WTC11 (cell line): ENCODE data around the gene FRAT1. TPM values are rescaled to one million over a fixed set of nuclear protein-coding genes. Genes with fewer than 3 reads are reported as not detected.
A peak's percentile ranks its signal among the peaks of the same experiment; 100 is the strongest.

Experiments used
- ATAC-seq: fragments of 200-7000 bp; cut with Tn5 transposase; 2 replicates; pipeline ENCODE4 v1.10.0; 2021; ENCODE audit warnings: mild to moderate bottlenecking, moderate library complexity
- CTCF ChIA-PET: fragments of 300-600 bp; sonication (Branson Sonifier 250); formaldehyde crosslinking; loops from one replicate; lab custom pipeline; 2021; ENCODE audit warnings: antibody characterized with exemption; lab: Charles Lee
- POLR2A ChIA-PET: fragments of 350-600 bp; sonication (Branson Sonifier 250); formaldehyde crosslinking; loops from one replicate; lab custom pipeline; 2021; ENCODE audit warnings: antibody characterized with exemption; lab: Charles Lee
- DNase-seq: peaks from one replicate; pipeline ENCODE4 v3.0.0; 2021; ENCODE audit warnings: low spot score
- H3K27ac Mint-ChIP-seq: 2 replicates; pipeline ENCODE4 v1.8.0; 2021; ENCODE audit warnings: mixed read lengths
- H3K27me3 Mint-ChIP-seq: 2 replicates; pipeline ENCODE4 v1.8.0; 2021; ENCODE audit warnings: low read depth, mild to moderate bottlenecking, moderate library complexity, mixed read lengths
- H3K36me3 Mint-ChIP-seq: 2 replicates; pipeline ENCODE4 v1.8.0; 2021; ENCODE audit warnings: mixed read lengths
- H3K4me1 Mint-ChIP-seq: 2 replicates; pipeline ENCODE4 v1.8.0; 2022; ENCODE audit warnings: mixed read lengths
- H3K4me3 Mint-ChIP-seq: 2 replicates; pipeline ENCODE4 v1.8.0; 2021; ENCODE audit warnings: mild to moderate bottlenecking, moderate library complexity, mixed read lengths
- H3K9me3 Mint-ChIP-seq: 2 replicates; pipeline ENCODE4 v1.8.0; 2021; ENCODE audit warnings: mixed read lengths
- CBFB ChIP-seq: sonication (generic); formaldehyde crosslinking; IDR thresholded peaks from 2 replicates; pipeline ENCODE4 v1.8.1; 2022; ENCODE audit warnings: mild to moderate bottlenecking, low read depth, missing genetic modification reagents
- ERG ChIP-seq: fragments of 250-450 bp; sonication (Bioruptor Pico); IDR thresholded peaks from 2 replicates; pipeline ENCODE4 v1.8.0; 2021; ENCODE audit warnings: mild to moderate bottlenecking
- FOXP4 ChIP-seq: sonication (generic); formaldehyde crosslinking; IDR thresholded peaks from 2 replicates; pipeline ENCODE4 v1.8.0; 2022; ENCODE audit warnings: mild to moderate bottlenecking, missing genetic modification reagents
- HMGA2 ChIP-seq: fragments of 250-450 bp; sonication (Bioruptor Pico); IDR thresholded peaks from 2 replicates; pipeline ENCODE4 v1.4.0; 2021; ENCODE audit warnings: mild to moderate bottlenecking, moderate library complexity
- KAT7 ChIP-seq: sonication (generic); formaldehyde crosslinking; IDR thresholded peaks from 2 replicates; pipeline ENCODE4 v1.8.1; 2023; ENCODE audit warnings: missing genetic modification reagents, mild to moderate bottlenecking, borderline replicate concordance
- MYBL2 ChIP-seq: sonication (generic); formaldehyde crosslinking; IDR thresholded peaks from 2 replicates; pipeline ENCODE4 v1.8.1; 2023; ENCODE audit warnings: mild to moderate bottlenecking, moderate library complexity, missing genetic modification reagents
- NFE2L1 ChIP-seq: sonication (generic); formaldehyde crosslinking; IDR thresholded peaks from 2 replicates; pipeline ENCODE4 v1.8.1; 2023; ENCODE audit warnings: missing genetic modification reagents
- NFYB ChIP-seq: sonication (generic); formaldehyde crosslinking; conservative IDR thresholded peaks from 2 replicates; pipeline ENCODE4 v1.8.0; 2022; ENCODE audit warnings: low read depth, missing genetic modification reagents
- NR1H2 ChIP-seq: sonication (generic); formaldehyde crosslinking; IDR thresholded peaks from 2 replicates; pipeline ENCODE4 v1.9.0; 2021; ENCODE audit warnings: mild to moderate bottlenecking, moderate library complexity, missing genetic modification reagents
- NR2C2 ChIP-seq: sonication (generic); formaldehyde crosslinking; IDR thresholded peaks from 2 replicates; pipeline ENCODE4 v1.8.0; 2022; ENCODE audit warnings: mild to moderate bottlenecking, missing genetic modification reagents
- NR3C1 ChIP-seq: sonication (generic); formaldehyde crosslinking; conservative IDR thresholded peaks from 2 replicates; pipeline ENCODE4 v1.8.1; 2023; ENCODE audit warnings: low read depth, mild to moderate bottlenecking, missing genetic modification reagents
- PRDM15 ChIP-seq: sonication (generic); formaldehyde crosslinking; IDR thresholded peaks from 2 replicates; pipeline ENCODE4 v1.8.0; 2022; ENCODE audit warnings: missing genetic modification reagents
- RELA ChIP-seq: sonication (generic); formaldehyde crosslinking; IDR thresholded peaks from 2 replicates; pipeline ENCODE4 v1.8.1; 2022; ENCODE audit warnings: missing genetic modification reagents, mild to moderate bottlenecking, borderline replicate concordance
- SMAD3 ChIP-seq: sonication (generic); formaldehyde crosslinking; IDR thresholded peaks from 2 replicates; pipeline ENCODE4 v1.8.0; 2022; ENCODE audit warnings: missing genetic modification reagents, mild to moderate bottlenecking, borderline replicate concordance
- STAT6 ChIP-seq: sonication (generic); formaldehyde crosslinking; conservative IDR thresholded peaks from 2 replicates; pipeline ENCODE4 v1.8.1; 2023; ENCODE audit warnings: mild to moderate bottlenecking, low read depth, missing genetic modification reagents, moderate library complexity
- TCF7 ChIP-seq: sonication (generic); formaldehyde crosslinking; IDR thresholded peaks from 2 replicates; pipeline ENCODE4 v1.8.0; 2022; ENCODE audit warnings: mild to moderate bottlenecking, low read depth, missing genetic modification reagents, moderate library complexity
- TP53 ChIP-seq: sonication (generic); formaldehyde crosslinking; IDR thresholded peaks from 2 replicates; pipeline ENCODE4 v1.8.1; 2023; ENCODE audit warnings: mild to moderate bottlenecking, missing genetic modification reagents
- ZBTB43 ChIP-seq: sonication (generic); formaldehyde crosslinking; IDR thresholded peaks from 2 replicates; pipeline ENCODE4 v1.8.1; 2023; ENCODE audit warnings: mild to moderate bottlenecking, missing genetic modification reagents
- ZNF317 ChIP-seq: sonication (generic); formaldehyde crosslinking; IDR thresholded peaks from 2 replicates; pipeline ENCODE4 v1.8.1; 2023; ENCODE audit warnings: low read depth, mild to moderate bottlenecking, moderate library complexity, missing genetic modification reagents, borderline replicate concordance
- ZNF423 ChIP-seq: fragments of 250-450 bp; sonication (Bioruptor Pico); IDR thresholded peaks from 2 replicates; pipeline ENCODE4 v2.1.2; 2022; ENCODE audit warnings: mild to moderate bottlenecking, moderate library complexity
- ZNF512 ChIP-seq: sonication (generic); formaldehyde crosslinking; IDR thresholded peaks from 2 replicates; pipeline ENCODE4 v1.8.1; 2022; ENCODE audit warnings: missing genetic modification reagents, borderline replicate concordance
- ZSCAN18 ChIP-seq: fragments of 250-450 bp; sonication (Bioruptor Pico); IDR thresholded peaks from 2 replicates; pipeline ENCODE4 v2.1.2; 2022; ENCODE audit warnings: mild to moderate bottlenecking, moderate library complexity
- total RNA-seq: library from RNA; stranded (reverse); gene quantifications from 3 replicates; pipeline ENCODE4 v1.2.3, GENCODE V29; 2021

FRAT1 gene
- total RNA-seq, 1 experiment from 2014 or later = 8.2 TPM

- ATAC-seq (peak; percentile 17), DNase-seq (peak; percentile 93)
- no peaks in the 10 kb centered on the region for H3K9me3 Mint-ChIP-seq
- H3K27ac Mint-ChIP-seq = peak within 1 kb of the TSS; percentile 97
- POLR2A ChIA-PET = interaction anchor here (0.6 to 5.9 kb wide), 3 partner anchors 12 to 628 kb away, joined by 3 to 46 read pairs (median 12); partner anchors contain the start of gene FRAT1
- H3K4me1 Mint-ChIP-seq = peaks cover 62% of the 10 kb centered on the region
- H3K36me3 Mint-ChIP-seq = peaks cover 7% of the 10 kb centered on the region
- H3K4me3 Mint-ChIP-seq = peak within 1 kb of the TSS; percentile 86
- no peaks in the 10 kb centered on the region for H3K27me3 Mint-ChIP-seq
- CTCF ChIA-PET = interaction anchor here (1.5 to 3.2 kb wide), 4 partner anchors 13 to 262 kb away, joined by 7 to 26 read pairs (median 14); partner anchors contain the start of genes FRAT1 and RRP12
- TF ChIP-seq ZNF512 (CRISPR knock-in tag) (no peak), STAT6 (CRISPR knock-in tag) (no peak), ZNF317 (CRISPR knock-in tag) (no peak), NR1H2 (CRISPR knock-in tag) (no peak; the same call in 1 of the 2 replicates), PRDM15 (no peak), CBFB (CRISPR knock-in tag) (no peak), ZSCAN18 (CRISPR knock-in tag) (no peak), SMAD3 (CRISPR knock-in tag) (no peak), TCF7 (CRISPR knock-in tag) (peak; percentile 30; the same call in 1 of the 2 replicates), NFYB (CRISPR knock-in tag) (no peak; the same call in 1 of the 2 replicates), HMGA2 (CRISPR knock-in tag) (no peak), ZBTB43 (CRISPR knock-in tag) (peak; percentile 69; the same call in 1 of the 2 replicates), KAT7 (0 out of 2 replicates have a peak, but pooled peaks have one; percentile 68), TP53 (peak; percentile 13; the same call in 1 of the 2 replicates), NR3C1 (CRISPR knock-in tag) (no peak), ZNF423 (CRISPR knock-in tag) (no peak), RELA (CRISPR knock-in tag) (no peak), MYBL2 (CRISPR knock-in tag) (peak; percentile 76; the same call in 1 of the 2 replicates), ERG (no peak), NFE2L1 (peak; percentile 45; the same call in 1 of the 2 replicates), FOXP4 (peak; percentile 39; the same call in 1 of the 2 replicates), NR2C2 (CRISPR knock-in tag) (no peak)
Measured at GRCh38 chr10:97334370-97335175, 15.5 kb downstream of the FRAT1 start, which contains the start of gene FRAT2. TSS of gene FRAT2 (minus strand) at chr10:97334729. CDS start at chr10:97334572, 157 bp downstream.
